Uterus (tissue), 2 donors: ENCODE results near the gene ANKRD44.

Source experiments
- POLR2A ChIP-seq, 2 donors: fragments of 450-650 bp; IDR thresholded peaks; one replicate each; pipeline ENCODE4 v1.6.1; 2016; ENCODE audit warnings: antibody characterized with exemption in 2 of 2, mild to moderate bottlenecking in 1 of 2, moderate library complexity in 1 of 2
- TF ChIP-seq, protein P1 (sequence below), 4 experiments: fragments of 200-600 bp in 2 of 4; fragments of 450-650 bp in 2 of 4; sonication (generic) in 2 of 4; IDR thresholded peaks; one replicate each; pipeline ENCODE4 v1.5.1; 2016 to 2019; ENCODE audit warnings: antibody characterized with exemption in 4 of 4, mild to moderate bottlenecking in 2 of 4, moderate library complexity in 1 of 4

DNA sequence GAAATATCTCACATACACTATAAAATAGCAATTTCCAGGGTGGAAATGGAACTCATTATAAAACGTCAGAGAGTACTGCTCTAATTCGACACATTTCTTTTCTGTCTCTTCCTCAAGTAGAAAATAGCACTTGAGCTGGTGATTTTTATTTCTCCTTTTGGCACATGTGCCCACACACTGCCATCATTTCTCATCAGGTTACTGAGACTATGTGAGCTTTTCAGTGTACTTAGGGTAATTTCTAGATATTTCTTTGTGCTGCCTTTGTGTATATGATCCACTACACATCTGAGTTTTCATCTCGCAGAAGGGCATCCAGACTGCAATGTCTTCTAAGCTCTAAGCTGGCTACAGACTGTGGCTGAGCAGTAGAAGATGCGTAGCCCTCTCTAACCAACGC lies 321.9 kb downstream of the ANKRD44 start:
- no peak for TF ChIP-seq POLR2A (IDR thresholded peaks at IDR 0.05)
- TF ChIP-seq, protein P1, sequence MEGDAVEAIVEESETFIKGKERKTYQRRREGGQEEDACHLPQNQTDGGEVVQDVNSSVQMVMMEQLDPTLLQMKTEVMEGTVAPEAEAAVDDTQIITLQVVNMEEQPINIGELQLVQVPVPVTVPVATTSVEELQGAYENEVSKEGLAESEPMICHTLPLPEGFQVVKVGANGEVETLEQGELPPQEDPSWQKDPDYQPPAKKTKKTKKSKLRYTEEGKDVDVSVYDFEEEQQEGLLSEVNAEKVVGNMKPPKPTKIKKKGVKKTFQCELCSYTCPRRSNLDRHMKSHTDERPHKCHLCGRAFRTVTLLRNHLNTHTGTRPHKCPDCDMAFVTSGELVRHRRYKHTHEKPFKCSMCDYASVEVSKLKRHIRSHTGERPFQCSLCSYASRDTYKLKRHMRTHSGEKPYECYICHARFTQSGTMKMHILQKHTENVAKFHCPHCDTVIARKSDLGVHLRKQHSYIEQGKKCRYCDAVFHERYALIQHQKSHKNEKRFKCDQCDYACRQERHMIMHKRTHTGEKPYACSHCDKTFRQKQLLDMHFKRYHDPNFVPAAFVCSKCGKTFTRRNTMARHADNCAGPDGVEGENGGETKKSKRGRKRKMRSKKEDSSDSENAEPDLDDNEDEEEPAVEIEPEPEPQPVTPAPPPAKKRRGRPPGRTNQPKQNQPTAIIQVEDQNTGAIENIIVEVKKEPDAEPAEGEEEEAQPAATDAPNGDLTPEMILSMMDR (IDR thresholded peaks at IDR 0.05) = no peak
